Stimulated activated CD8-positive, alpha-beta memory T cell treated with anti-CD3 and anti-CD28 coated beads, Interleukin-4, amount 100 ng/mL, for 1 hour (primary cell): ENCODE results near the gene SSR2.

Experiments used
- DNase-seq, 2 donors: peaks; one replicate each; pipeline ENCODE4 v3.0.0-alpha.2; 2020; ENCODE audit warnings: low read depth in 2 of 2, low spot score in 1 of 2

The SSR2 gene

GRCh38 chr1:155974208-155975115 is 46.3 kb downstream of the SSR2 start:
- DNase-seq: no peak

GRCh38 chr1:155973723-155974122 is 47.0 kb downstream of the SSR2 start:
- DNase-seq: no peak

GRCh38 chr1:155971910-155972809 is 48.6 kb downstream of the SSR2 start:
- DNase-seq: no peak

GRCh38 chr1:155970531-155971167 is 50.1 kb downstream of the SSR2 start:
- DNase-seq: no peak

- no peak for DNase-seq
Measured at GRCh38 chr1:155969377-155969791, 51.4 kb downstream of the SSR2 start.

GRCh38 chr1:155968670-155969069 is 52.1 kb downstream of the SSR2 start:
- no peak for DNase-seq

GRCh38 chr1:155968051-155968400 is 52.7 kb downstream of the SSR2 start:
- DNase-seq: no peak

GRCh38 chr1:155967341-155968050 is 53.3 kb downstream of the SSR2 start:
- DNase-seq: no peak

- no peak for DNase-seq
Measured at GRCh38 chr1:155966750-155967149, 54.0 kb downstream of the SSR2 start.

GRCh38 chr1:155966135-155966534 is 54.6 kb downstream of the SSR2 start:
- no peak for DNase-seq

GRCh38 chr1:155964193-155964592 is 56.6 kb downstream of the SSR2 start:
- DNase-seq: no peak

GRCh38 chr1:155962599-155963211 is 58.0 kb downstream of the SSR2 start:
- no peak for DNase-seq

GRCh38 chr1:155961937-155962336 is 58.8 kb downstream of the SSR2 start:
- DNase-seq: no peak

- no peak for DNase-seq
Measured at GRCh38 chr1:155960081-155960745, 60.5 kb downstream of the SSR2 start.
